ENCODE results near the gene CASTOR1.
"Not testable (repeated sequence)": the region's sequence is repeated elsewhere in the genome, so short reads cannot be mapped to it uniquely, and the experiment has no call there.

The CASTOR1 gene

GRCh38 chr22:30289141-30289979, at the start of gene CASTOR1:
Gene CASTOR1 (minus strand): TSS chr22:30289505. CDS start chr22:30289497, 8 bp downstream.
- peak; percentile 81 for DNase-seq (ENCODE audit: low read depth)

GRCh38 chr22:30338802-30339201, 49.5 kb upstream of the CASTOR1 start:
- DNase-seq (ENCODE audit: low read depth): no peak

GRCh38 chr22:30338341-30338740, 49.0 kb upstream of the CASTOR1 start:
- not testable (repeated sequence) for DNase-seq (ENCODE audit: low read depth)

GRCh38 chr22:30337461-30337778, 48.1 kb upstream of the CASTOR1 start:
- DNase-seq (ENCODE audit: low read depth): no peak

- no peak for DNase-seq (ENCODE audit: low read depth)
Observed at GRCh38 chr22:30336752-30337460, 47.6 kb upstream of the CASTOR1 start.

GRCh38 chr22:30335236-30335635, 45.9 kb upstream of the CASTOR1 start:
- no peak for DNase-seq (ENCODE audit: low read depth)

GRCh38 chr22:30334646-30335045, 45.3 kb upstream of the CASTOR1 start:
- no peak for DNase-seq (ENCODE audit: low read depth)

GRCh38 chr22:30333707-30334087, 44.4 kb upstream of the CASTOR1 start:
- DNase-seq (ENCODE audit: low read depth): no peak

GRCh38 chr22:30332994-30333706, 43.8 kb upstream of the CASTOR1 start:
- DNase-seq (ENCODE audit: low read depth): no peak

GRCh38 chr22:30332551-30332950, 43.2 kb upstream of the CASTOR1 start:
- DNase-seq (ENCODE audit: low read depth): no peak

GRCh38 chr22:30328466-30329049, 39.3 kb upstream of the CASTOR1 start:
- no peak for DNase-seq (ENCODE audit: low read depth)

- no peak for DNase-seq (ENCODE audit: low read depth)
Observed at GRCh38 chr22:30327864-30328345, 38.6 kb upstream of the CASTOR1 start.

- peak; percentile 95 for DNase-seq (ENCODE audit: low read depth)
Observed at GRCh38 chr22:30326706-30327362, 37.5 kb upstream of the CASTOR1 start, which contains the start of gene TBC1D10A. Gene TBC1D10A (minus strand): TSS chr22:30326941. CDS start chr22:30326881, 60 bp downstream.

GRCh38 chr22:30326255-30326705, 37.0 kb upstream of the CASTOR1 start:
- DNase-seq (ENCODE audit: low read depth): no peak

GRCh38 chr22:30325724-30326254, 36.5 kb upstream of the CASTOR1 start:
- no peak for DNase-seq (ENCODE audit: low read depth)

GRCh38 chr22:30325065-30325720, 35.9 kb upstream of the CASTOR1 start:
- no peak for DNase-seq (ENCODE audit: low read depth)

- DNase-seq (ENCODE audit: low read depth): no peak
Observed at GRCh38 chr22:30324014-30324730, 34.9 kb upstream of the CASTOR1 start.

- no peak for DNase-seq (ENCODE audit: low read depth)
Observed at GRCh38 chr22:30323246-30323645, 33.9 kb upstream of the CASTOR1 start.

GRCh38 chr22:30321461-30321860, 32.2 kb upstream of the CASTOR1 start:
- DNase-seq (ENCODE audit: low read depth): no peak

- no peak for DNase-seq (ENCODE audit: low read depth)
Observed at GRCh38 chr22:30320021-30320556, 30.8 kb upstream of the CASTOR1 start.

Measured in activated T-helper 1 cell treated with Interleukin-2 at 50 U/mL for 16 hours (primary cell).